ENCODE results near the gene NXT2.

Gene NXT2

DNA sequence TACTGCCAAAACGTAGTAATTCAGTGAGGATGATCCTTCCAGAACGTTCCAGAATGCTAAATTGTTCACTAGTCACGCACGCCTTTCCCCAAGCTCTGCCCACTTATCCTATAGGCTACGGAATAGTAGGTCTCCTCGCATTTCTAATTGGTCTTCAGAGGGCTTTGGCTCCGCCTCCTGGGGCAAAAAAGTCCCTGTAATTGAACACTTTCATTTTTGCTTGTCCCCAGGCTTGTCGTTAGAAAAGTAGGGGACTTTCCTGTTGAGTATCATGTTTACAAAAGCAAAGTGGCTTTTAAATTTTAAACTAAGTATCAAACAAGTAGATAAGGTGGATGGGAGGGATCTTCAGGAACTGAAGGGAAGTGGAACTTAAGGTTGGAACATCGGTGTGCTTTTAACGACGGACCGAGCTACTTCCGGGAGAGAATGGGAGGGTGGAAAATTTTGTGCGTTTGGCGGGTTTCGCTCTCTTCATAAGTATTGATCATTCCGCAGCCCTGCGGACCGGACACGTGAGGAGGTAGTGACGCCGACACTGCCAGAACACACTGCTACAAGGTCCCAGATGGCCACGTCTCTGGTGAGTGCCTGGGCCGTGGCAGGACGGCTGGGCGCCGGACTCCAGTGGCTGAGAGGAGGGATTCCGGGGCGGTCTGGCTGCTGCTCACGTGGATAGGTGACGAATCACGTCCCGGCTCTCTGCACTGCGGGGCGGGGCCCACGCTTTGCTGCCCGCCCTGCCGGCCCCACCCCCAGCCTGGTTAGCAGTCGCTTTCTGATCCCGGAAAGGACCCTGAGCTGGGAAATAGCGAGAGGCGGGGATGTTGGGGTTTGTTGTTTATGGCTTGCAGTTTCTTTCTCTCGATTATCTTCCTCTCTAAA lies at the start of gene NXT2:
Gene NXT2, plus strand, starts transcription at position 406 of the 885 bp plus-strand sequence. Its CDS starts 163 bp downstream, at position 569.
- no peaks in the 10 kb centered on the region for H3K4me1 ChIP-seq (ENCODE audit: control insufficient read depth, insufficient read depth, low read length)
- H3K4me3 ChIP-seq (ENCODE audit: low read depth, low read length), result peak within 1 kb of the TSS; percentile 82
- no peaks in the 10 kb centered on the region for H3K36me3 ChIP-seq (ENCODE audit: control insufficient read depth, insufficient read depth, low read length)
- peaks cover 32% of the 10 kb centered on the region for H3K27me3 ChIP-seq (ENCODE audit: control insufficient read depth, insufficient read depth, low read length)
- peak within 1 kb of the TSS; percentile 90 for H3K9ac ChIP-seq (ENCODE audit: low read length)
- peak within 1 kb of the TSS; percentile 77 for H3K27ac ChIP-seq (ENCODE audit: low read depth, low read length)
- no peaks in the 10 kb centered on the region for H3K9me3 ChIP-seq (ENCODE audit: control insufficient read depth, insufficient read depth, low read depth, low read length)

DNA sequence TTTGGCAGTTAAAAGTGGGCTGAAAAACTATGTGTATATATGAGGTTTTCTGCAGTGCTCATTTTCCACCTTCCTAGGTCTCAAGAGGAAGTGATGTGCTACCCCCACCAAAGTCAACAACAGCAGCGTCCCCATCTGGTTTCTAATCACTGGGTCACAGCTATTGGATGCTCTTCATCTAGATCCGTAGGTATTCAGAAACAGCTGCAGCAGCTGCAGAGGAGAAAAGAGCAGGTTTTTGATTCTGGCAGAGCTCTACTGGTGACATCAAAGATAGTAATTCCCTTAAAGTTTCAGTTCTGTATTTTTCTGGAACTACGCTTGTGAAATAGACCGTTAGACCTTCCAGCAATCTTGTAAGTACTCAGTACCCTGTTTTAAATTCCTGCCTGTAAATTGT lies 49.0 kb upstream of the NXT2 start:
- no peaks in the 10 kb centered on the region; the same call in 1 of the 2 replicates for H3K27me3 ChIP-seq (ENCODE audit: control insufficient read depth, insufficient read depth, low read length)

DNA sequence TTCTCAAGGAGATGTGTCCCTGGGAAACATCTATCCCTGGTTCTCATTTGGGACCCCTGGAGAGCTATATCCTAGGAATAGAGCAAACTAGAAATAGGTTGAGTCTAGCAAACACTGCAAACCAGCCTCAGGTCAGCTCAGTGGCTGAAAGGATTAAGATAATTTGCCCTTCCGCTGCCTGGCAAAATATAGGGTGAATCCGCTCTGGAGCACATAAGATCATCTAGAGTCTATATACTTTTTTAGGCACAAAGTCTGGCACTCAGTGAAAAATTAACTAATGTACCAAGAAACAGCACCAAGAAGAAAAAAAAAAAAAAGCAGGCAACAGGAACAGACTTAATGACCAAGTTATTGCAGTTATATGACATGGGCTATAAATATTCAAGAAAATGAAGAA lies 47.5 kb upstream of the NXT2 start:
- no peak overlapping the region for H3K27ac ChIP-seq (ENCODE audit: low read depth, low read length)
- H3K9me3 ChIP-seq (ENCODE audit: control insufficient read depth, insufficient read depth, low read depth, low read length), result no peaks in the 10 kb centered on the region
- H3K27me3 ChIP-seq (ENCODE audit: control insufficient read depth, insufficient read depth, low read length), result no peaks in the 10 kb centered on the region; the same call in 1 of the 2 replicates
- no peaks in the 10 kb centered on the region for H3K4me1 ChIP-seq (ENCODE audit: control insufficient read depth, insufficient read depth, low read length)
- no peak overlapping the region for H3K4me3 ChIP-seq (ENCODE audit: low read depth, low read length)
- H3K36me3 ChIP-seq (ENCODE audit: control insufficient read depth, insufficient read depth, low read length), result no peaks in the 10 kb centered on the region
- no peak overlapping the region for H3K9ac ChIP-seq (ENCODE audit: low read length)

More for the DNA sequence above, 49.0 kb upstream of the NXT2 start:
- Histone ChIP-seq H3K9me3 (ENCODE audit: control insufficient read depth, insufficient read depth, low read depth, low read length) (no peaks in the 10 kb centered on the region), H3K4me3 (ENCODE audit: low read depth, low read length) (no peak overlapping the region), H3K4me1 (ENCODE audit: control insufficient read depth, insufficient read depth, low read length) (no peaks in the 10 kb centered on the region), H3K36me3 (ENCODE audit: control insufficient read depth, insufficient read depth, low read length) (no peaks in the 10 kb centered on the region), H3K27ac (ENCODE audit: low read depth, low read length) (no peak overlapping the region), H3K9ac (ENCODE audit: low read length) (no peak overlapping the region)

DNA sequence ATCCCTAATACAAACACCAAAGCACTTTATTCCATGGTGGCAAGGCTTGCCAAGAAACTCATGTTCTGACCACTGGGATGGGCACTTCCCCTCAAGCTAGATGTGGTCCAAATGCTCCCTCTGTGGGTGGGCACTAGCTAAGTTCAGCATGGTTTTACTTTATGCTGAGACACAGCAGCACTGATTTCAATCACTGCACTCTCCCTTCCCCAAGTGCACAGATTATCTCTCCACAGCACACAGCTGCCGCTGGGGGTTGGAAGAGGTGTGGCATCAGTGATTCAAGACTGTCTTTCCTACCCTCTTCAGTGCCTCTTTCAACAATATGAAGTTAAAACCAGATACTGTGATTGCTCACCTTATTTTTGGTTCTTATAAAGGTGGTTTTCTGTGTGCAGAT lies 38.2 kb upstream of the NXT2 start:
- H3K9me3 ChIP-seq (ENCODE audit: control insufficient read depth, insufficient read depth, low read depth, low read length), result no peaks in the 10 kb centered on the region
- H3K9ac ChIP-seq (ENCODE audit: low read length), result no peak overlapping the region

DNA sequence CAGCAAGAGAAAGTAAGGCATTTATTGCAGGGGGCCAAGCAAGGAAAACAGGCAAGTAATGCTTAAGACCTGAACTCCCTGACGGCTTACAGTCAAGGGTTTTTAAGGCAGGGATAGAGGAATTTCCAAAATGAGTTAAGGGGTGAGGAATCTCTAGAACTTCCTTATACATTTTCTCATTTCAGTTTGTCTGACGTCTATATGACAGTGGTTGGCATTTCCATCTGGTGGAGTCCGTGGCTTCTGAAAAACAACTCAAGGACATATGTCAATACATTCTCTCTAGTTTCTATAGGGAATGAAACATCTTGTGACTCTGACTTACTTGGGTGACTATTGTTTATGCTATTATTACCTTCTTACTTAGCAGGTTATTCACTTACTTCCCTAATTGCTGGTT lies 35.5 kb upstream of the NXT2 start:
- Histone ChIP-seq H3K9me3 (ENCODE audit: control insufficient read depth, insufficient read depth, low read depth, low read length) (no peaks in the 10 kb centered on the region), H3K27ac (ENCODE audit: low read depth, low read length) (no peak overlapping the region), H3K4me1 (ENCODE audit: control insufficient read depth, insufficient read depth, low read length) (no peaks in the 10 kb centered on the region), H3K9ac (ENCODE audit: low read length) (no peak overlapping the region), H3K4me3 (ENCODE audit: low read depth, low read length) (no peak overlapping the region), H3K27me3 (ENCODE audit: control insufficient read depth, insufficient read depth, low read length) (peaks cover 39% of the 10 kb centered on the region; the same call in 1 of the 2 replicates), H3K36me3 (ENCODE audit: control insufficient read depth, insufficient read depth, low read length) (no peaks in the 10 kb centered on the region)

More for the DNA sequence above, 38.2 kb upstream of the NXT2 start:
- Histone ChIP-seq H3K36me3 (ENCODE audit: control insufficient read depth, insufficient read depth, low read length) (no peaks in the 10 kb centered on the region), H3K27me3 (ENCODE audit: control insufficient read depth, insufficient read depth, low read length) (peaks cover 43% of the 10 kb centered on the region; the same call in 1 of the 2 replicates), H3K27ac (ENCODE audit: low read depth, low read length) (no peak overlapping the region), H3K4me3 (ENCODE audit: low read depth, low read length) (no peak overlapping the region), H3K4me1 (ENCODE audit: control insufficient read depth, insufficient read depth, low read length) (no peaks in the 10 kb centered on the region)

DNA sequence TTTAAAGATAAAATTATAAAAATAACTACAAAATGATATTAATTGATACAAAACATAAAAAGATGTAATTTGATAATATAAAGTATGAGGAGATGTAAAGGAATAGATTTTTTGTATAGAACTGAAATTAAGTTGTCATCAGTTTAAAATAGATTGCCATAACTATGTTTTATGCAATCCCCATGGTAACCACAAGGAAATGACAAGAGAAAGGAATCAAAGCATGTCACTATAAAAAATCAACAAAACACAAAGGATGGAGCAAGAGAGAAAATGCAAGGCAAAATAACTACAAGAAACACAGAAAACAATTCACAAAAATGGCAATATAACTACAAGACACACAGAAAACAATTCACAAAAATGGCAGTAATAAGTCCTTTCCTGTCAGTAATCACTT lies 27.7 kb upstream of the NXT2 start:
- H3K9me3 ChIP-seq (ENCODE audit: control insufficient read depth, insufficient read depth, low read depth, low read length), result no peaks in the 10 kb centered on the region
- no peak overlapping the region for H3K4me3 ChIP-seq (ENCODE audit: low read depth, low read length)
- no peaks in the 10 kb centered on the region for H3K36me3 ChIP-seq (ENCODE audit: control insufficient read depth, insufficient read depth, low read length)
- no peak overlapping the region for H3K9ac ChIP-seq (ENCODE audit: low read length)
- H3K4me1 ChIP-seq (ENCODE audit: control insufficient read depth, insufficient read depth, low read length), result no peaks in the 10 kb centered on the region
- H3K27ac ChIP-seq (ENCODE audit: low read depth, low read length), result no peak overlapping the region
- peaks cover 27% of the 10 kb centered on the region for H3K27me3 ChIP-seq (ENCODE audit: control insufficient read depth, insufficient read depth, low read length)

DNA sequence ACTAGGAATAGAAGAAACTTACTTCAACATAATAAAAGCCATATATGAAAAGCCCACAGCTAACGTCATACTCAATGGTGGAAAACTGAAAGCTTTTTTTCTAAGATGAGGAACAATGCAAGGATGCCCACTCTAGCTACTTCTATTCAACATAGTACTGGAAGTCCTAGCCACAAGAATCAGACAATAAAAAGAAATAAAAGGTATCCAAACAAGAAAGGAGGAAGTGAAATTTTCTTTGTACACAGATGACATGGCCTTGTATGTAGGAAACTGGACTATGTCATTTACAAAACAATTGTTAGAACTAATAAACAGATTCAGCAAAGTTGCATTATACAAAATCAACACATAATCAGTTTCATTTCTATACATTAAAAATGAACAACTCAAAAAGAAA lies 25.5 kb upstream of the NXT2 start:
- Histone ChIP-seq H3K9ac (ENCODE audit: low read length) (no peak overlapping the region), H3K4me1 (ENCODE audit: control insufficient read depth, insufficient read depth, low read length) (no peaks in the 10 kb centered on the region), H3K27me3 (ENCODE audit: control insufficient read depth, insufficient read depth, low read length) (peaks cover 27% of the 10 kb centered on the region), H3K4me3 (ENCODE audit: low read depth, low read length) (no peak overlapping the region), H3K27ac (ENCODE audit: low read depth, low read length) (no peak overlapping the region), H3K9me3 (ENCODE audit: control insufficient read depth, insufficient read depth, low read depth, low read length) (no peaks in the 10 kb centered on the region), H3K36me3 (ENCODE audit: control insufficient read depth, insufficient read depth, low read length) (no peaks in the 10 kb centered on the region)

DNA sequence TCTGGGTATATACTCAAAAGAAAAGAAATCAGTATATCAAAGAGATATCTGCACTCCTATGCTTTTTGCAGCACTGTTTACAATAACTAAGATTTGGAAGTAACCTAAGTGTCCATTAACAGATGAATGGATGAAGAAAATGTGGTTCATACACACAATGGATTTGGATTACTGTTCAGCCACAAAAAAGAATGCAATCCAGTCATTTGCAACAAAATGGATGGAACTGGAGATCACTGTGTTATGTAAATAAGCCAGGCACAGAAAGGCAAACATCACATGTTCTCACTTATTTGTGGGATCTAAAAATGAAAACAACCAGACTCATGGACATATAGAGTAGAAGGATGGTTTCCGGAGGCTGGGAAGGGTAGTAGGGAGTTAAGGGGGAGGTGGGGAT lies 17.6 kb upstream of the NXT2 start:
- Histone ChIP-seq H3K9me3 (ENCODE audit: control insufficient read depth, insufficient read depth, low read depth, low read length) (no peaks in the 10 kb centered on the region), H3K27ac (ENCODE audit: low read depth, low read length) (no peak overlapping the region), H3K36me3 (ENCODE audit: control insufficient read depth, insufficient read depth, low read length) (no peaks in the 10 kb centered on the region), H3K4me1 (ENCODE audit: control insufficient read depth, insufficient read depth, low read length) (peaks cover 3% of the 10 kb centered on the region; the same call in 1 of the 2 replicates), H3K9ac (ENCODE audit: low read length) (no peak overlapping the region), H3K27me3 (ENCODE audit: control insufficient read depth, insufficient read depth, low read length) (peaks cover 6% of the 10 kb centered on the region; the same call in 1 of the 2 replicates), H3K4me3 (ENCODE audit: low read depth, low read length) (no peak overlapping the region)

DNA sequence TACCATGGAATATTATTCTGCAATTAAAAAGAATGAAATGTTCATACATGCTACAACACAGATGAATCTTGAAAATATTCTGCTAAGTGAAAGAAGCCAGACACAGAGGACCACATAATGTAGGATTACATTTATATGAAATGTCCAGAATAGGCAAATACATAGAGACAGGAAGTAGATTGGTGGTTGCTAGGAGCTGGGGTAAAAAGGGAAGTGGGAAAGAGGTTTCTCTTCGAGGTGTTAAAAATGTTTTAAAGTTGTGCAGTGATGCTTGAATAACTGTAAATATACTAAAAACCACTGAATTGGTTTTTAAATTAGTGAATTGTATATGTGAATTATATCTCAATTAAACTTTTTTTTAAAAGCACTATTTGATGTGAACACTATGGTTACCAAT lies 3.6 kb upstream of the NXT2 start:
- peaks cover 44% of the 10 kb centered on the region for H3K27me3 ChIP-seq (ENCODE audit: control insufficient read depth, insufficient read depth, low read length)
- no peaks in the 10 kb centered on the region for H3K36me3 ChIP-seq (ENCODE audit: control insufficient read depth, insufficient read depth, low read length)
- no peaks in the 10 kb centered on the region for H3K4me1 ChIP-seq (ENCODE audit: control insufficient read depth, insufficient read depth, low read length)
- H3K9me3 ChIP-seq (ENCODE audit: control insufficient read depth, insufficient read depth, low read depth, low read length), result no peaks in the 10 kb centered on the region
- no peak overlapping the region for H3K4me3 ChIP-seq (ENCODE audit: low read depth, low read length)
- H3K9ac ChIP-seq (ENCODE audit: low read length), result no peak overlapping the region
- H3K27ac ChIP-seq (ENCODE audit: low read depth, low read length), result no peak overlapping the region

DNA sequence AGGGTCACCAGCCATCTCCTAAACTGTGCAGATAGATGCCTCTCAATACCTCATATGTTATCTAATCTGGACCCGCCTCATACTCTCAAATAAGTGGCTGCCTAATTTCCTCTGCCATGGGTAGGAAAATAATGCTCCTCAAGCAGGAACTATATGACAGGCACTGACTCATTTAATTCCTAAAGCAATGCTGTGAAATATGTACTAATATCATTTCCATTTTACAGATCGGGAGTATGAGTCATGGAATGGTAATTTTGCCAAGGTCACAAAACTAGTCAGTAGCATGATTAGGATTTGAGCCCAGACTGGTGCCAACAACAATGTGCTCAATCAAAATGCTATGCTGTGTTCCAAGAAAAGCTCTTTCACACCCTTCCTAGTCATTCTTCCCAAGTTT lies 3.0 kb upstream of the NXT2 start:
- Histone ChIP-seq H3K27me3 (ENCODE audit: control insufficient read depth, insufficient read depth, low read length) (peaks cover 42% of the 10 kb centered on the region), H3K27ac (ENCODE audit: low read depth, low read length) (no peak overlapping the region), H3K9ac (ENCODE audit: low read length) (no peak overlapping the region), H3K4me3 (ENCODE audit: low read depth, low read length) (no peak overlapping the region), H3K9me3 (ENCODE audit: control insufficient read depth, insufficient read depth, low read depth, low read length) (no peaks in the 10 kb centered on the region), H3K36me3 (ENCODE audit: control insufficient read depth, insufficient read depth, low read length) (no peaks in the 10 kb centered on the region), H3K4me1 (ENCODE audit: control insufficient read depth, insufficient read depth, low read length) (no peaks in the 10 kb centered on the region)

DNA sequence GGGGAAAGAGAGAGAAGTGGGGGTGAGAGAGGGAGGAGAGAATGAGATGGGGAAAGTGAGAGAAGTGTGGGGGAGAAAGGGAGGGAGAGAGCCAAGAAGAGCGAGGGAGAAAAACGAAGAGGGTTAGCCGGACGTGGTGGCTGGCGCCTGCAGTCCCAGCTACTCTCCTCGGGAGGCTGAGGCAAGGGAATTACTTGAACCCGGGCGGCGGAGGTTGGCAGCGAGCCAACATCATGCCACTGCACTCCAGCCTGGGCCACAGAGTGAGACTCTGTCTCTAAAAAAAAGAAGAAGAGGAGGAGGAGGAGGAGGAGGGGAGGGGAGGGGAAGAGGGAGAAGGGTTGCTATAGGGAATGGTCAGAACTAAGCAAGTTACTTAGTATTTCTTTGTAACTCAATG lies 1.7 kb upstream of the NXT2 start:
- H3K27me3 ChIP-seq (ENCODE audit: control insufficient read depth, insufficient read depth, low read length), result peaks cover 42% of the 10 kb centered on the region

More for the DNA sequence above, 1.7 kb upstream of the NXT2 start:
- no peaks in the 10 kb centered on the region for H3K9me3 ChIP-seq (ENCODE audit: control insufficient read depth, insufficient read depth, low read depth, low read length)
- no peak overlapping the region for H3K9ac ChIP-seq (ENCODE audit: low read length)
- no peak overlapping the region for H3K27ac ChIP-seq (ENCODE audit: low read depth, low read length)
- H3K4me1 ChIP-seq (ENCODE audit: control insufficient read depth, insufficient read depth, low read length), result no peaks in the 10 kb centered on the region
- H3K4me3 ChIP-seq (ENCODE audit: low read depth, low read length), result no peak overlapping the region
- no peaks in the 10 kb centered on the region for H3K36me3 ChIP-seq (ENCODE audit: control insufficient read depth, insufficient read depth, low read length)

All from HUES6 (cell line).